ENCODE data around the gene MRPL28. TPM values are rescaled to one million over a fixed set of nuclear protein-coding genes. Genes with fewer than 3 reads are reported as not detected.

The MRPL28 gene
- polyA plus RNA-seq, 3 donors, result 68.6 to 88.5 (median 88.1) TPM

DNA sequence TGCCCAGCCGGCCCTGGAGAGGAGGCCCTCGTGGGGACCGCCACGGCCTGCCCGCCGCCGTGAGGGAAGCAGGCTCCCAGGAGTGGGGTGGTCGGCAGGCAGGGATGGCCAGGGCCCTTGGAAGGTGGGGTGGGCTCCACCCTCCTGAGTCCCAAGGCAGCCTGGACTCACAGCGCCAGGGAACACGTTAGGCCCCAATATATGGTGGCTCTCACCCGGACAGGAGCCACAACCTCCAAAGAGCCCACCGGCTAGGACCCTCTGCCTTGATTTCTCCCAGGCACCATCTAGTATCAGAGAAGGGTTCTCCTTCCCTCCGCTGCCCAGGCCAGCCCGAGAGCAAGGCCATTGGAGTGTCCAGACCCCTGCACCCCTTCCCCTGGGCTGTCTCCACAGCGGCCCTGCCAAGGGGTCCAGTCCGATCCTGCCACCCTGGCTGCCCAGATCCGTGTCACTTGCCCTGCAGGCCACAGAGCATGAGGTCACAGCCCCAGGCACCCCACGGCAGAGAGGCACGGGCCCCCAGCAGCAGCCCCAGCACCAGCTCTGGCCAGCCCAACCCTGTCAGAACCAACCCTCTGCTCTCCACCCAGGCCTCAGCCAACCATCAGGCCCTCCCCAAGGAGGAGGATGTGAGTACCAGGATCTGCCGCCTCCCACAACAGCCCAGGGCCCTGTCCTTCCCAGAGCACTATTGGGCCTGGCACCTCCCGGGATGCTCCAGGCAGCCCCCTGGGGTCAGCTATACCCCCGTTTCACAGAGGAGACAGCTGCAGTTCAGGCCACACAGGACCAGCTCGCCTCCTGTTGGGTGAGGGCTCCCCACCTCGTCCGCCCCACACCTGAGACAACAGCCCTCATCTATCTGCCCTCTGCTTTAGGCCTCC lies 16.7 kb downstream of the MRPL28 start:
- H3K4me1 ChIP-seq (ENCODE audit: control insufficient read depth in 1 of 2, insufficient read depth in 2 of 2, low read length in 2 of 2), result peaks cover 12 to 20% of the 10 kb centered on the region in 2 donors
- DNase-seq, result no peak
- H3K27me3 ChIP-seq (ENCODE audit: control insufficient read depth in 2 of 2, insufficient read depth in 2 of 2, low read length in 2 of 2), result no peaks in the 10 kb centered on the region
- peak overlapping the region; percentile 71 for H3K4me2 ChIP-seq (replicated peaks; ENCODE audit: extremely low read depth, low read length, poor library complexity, severe bottlenecking)
- 72% methylated on average over 21 of the region's 25 CpGs for WGBS (ENCODE audit: insufficient coverage)
- Mint-ChIP-seq H3K4me3 (no peak overlapping the region), H3K27ac (peak overlapping the region in 3 of 7 donors; percentile 16 to 70 (median 61)), H3K27me3 (ENCODE audit: low read depth in 3 of 3) (peaks cover 0 to 4% (median 3%) of the 10 kb centered on the region in 3 donors), H3K4me1 (peaks cover 27% of the 10 kb centered on the region), H3K9me3 (peaks cover 0 to 2% (median 0%) of the 10 kb centered on the region in 7 donors), H3K36me3 (peaks cover 8 to 12% of the 10 kb centered on the region in 2 donors)
- TF ChIP-seq, protein P1, sequence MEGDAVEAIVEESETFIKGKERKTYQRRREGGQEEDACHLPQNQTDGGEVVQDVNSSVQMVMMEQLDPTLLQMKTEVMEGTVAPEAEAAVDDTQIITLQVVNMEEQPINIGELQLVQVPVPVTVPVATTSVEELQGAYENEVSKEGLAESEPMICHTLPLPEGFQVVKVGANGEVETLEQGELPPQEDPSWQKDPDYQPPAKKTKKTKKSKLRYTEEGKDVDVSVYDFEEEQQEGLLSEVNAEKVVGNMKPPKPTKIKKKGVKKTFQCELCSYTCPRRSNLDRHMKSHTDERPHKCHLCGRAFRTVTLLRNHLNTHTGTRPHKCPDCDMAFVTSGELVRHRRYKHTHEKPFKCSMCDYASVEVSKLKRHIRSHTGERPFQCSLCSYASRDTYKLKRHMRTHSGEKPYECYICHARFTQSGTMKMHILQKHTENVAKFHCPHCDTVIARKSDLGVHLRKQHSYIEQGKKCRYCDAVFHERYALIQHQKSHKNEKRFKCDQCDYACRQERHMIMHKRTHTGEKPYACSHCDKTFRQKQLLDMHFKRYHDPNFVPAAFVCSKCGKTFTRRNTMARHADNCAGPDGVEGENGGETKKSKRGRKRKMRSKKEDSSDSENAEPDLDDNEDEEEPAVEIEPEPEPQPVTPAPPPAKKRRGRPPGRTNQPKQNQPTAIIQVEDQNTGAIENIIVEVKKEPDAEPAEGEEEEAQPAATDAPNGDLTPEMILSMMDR (IDR thresholded peaks at IDR 0.05), result no peak
- H4K20me1 ChIP-seq (ENCODE audit: insufficient read depth, low read length), result peaks cover 21% of the 10 kb centered on the region
- no peak overlapping the region for H3K9ac ChIP-seq (ENCODE audit: insufficient read depth, low read length, poor library complexity, severe bottlenecking)
- H3K4me3 ChIP-seq (replicated peaks in 1 of 3; ENCODE audit: low read depth in 2 of 3, low read length in 3 of 3), result peak overlapping the region; percentile 24 to 68 (median 30)
- no peaks in the 10 kb centered on the region for H3K9me3 ChIP-seq (replicated peaks in 1 of 2; ENCODE audit: control insufficient read depth in 1 of 2, insufficient read depth in 1 of 2, low read length in 2 of 2)
- intact Hi-C loops (cut with micrococcal nuclease), result loop anchor here (2.0 to 5.0 kb wide), 4 partner anchors 29 to 126 kb away; partner anchors contain the start of genes FAM234A (in 1 of the 2) and LUC7L (in 1 of the 2)
- peaks cover 33% of the 10 kb centered on the region for H3K79me2 ChIP-seq (ENCODE audit: insufficient read depth, low read length)
- peak overlapping the region; percentile 44 for H2AFZ ChIP-seq (ENCODE audit: insufficient read depth, low read depth, low read length, poor library complexity, severe bottlenecking)
- no peak overlapping the region for H3K27ac ChIP-seq (ENCODE audit: low read depth in 1 of 2, low read length in 2 of 2)
- peaks cover 0 to 2% of the 10 kb centered on the region in 2 donors for H3K36me3 ChIP-seq (replicated peaks in 1 of 2; ENCODE audit: control insufficient read depth in 1 of 2, insufficient read depth in 2 of 2, low read length in 2 of 2)

DNA sequence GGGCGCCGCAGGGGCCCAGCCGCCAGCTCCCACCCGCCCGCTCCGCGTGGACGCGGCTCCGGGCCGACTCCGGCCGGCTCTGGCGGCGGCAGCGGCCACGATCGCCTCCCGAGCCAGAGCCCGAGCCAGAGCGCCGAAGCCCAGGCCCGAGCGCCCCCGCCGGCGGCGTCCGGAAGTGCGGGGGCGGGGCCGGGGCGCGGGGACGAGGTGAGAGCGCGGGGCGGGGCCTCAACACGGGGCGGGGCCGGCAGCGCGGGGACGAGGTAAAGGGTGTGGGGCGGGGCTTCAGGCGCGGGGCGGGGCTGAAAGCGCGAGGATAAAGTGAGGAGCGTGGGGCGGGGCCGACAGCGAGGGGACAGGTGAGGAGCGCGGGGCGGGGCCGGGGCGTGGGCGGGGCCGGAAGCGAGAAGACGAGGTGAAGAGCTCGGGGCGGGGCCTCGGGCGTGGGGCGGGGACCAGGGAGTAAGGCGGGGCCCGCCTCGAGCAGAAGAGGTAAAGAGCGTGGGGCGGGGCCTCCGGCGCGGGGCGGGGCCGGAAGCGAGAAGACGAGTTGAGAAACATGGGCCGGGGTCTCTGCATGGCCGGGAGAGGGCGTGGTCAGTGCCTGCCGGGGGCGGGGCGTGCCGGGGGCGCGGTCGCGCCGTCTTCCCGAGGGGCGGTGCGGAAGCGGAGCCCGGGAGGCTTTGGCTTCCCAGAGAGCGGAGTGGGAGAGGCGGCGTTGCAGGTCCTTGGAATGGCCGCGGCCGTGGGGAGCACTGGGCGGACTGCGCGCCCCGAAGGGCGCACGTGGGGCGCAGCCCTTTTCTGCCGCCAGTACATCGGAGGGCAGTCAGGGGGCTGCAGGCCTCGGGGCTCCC lies 17.6 kb downstream of the MRPL28 start, which contains the start of gene AXIN1:
Gene AXIN1 (minus strand): TSS at position 177 of the 857 bp plus-strand sequence. CDS start 5,698 bp downstream, outside the sequence.
- H4K20me1 ChIP-seq (ENCODE audit: insufficient read depth, low read length), result peaks cover 30% of the 10 kb centered on the region
- H3K9me3 ChIP-seq (replicated peaks in 1 of 2; ENCODE audit: control insufficient read depth in 1 of 2, insufficient read depth in 1 of 2, low read length in 2 of 2), result no peaks in the 10 kb centered on the region
- DNase-seq, result peak; percentile 91 to 93 (median 92)
- peak within 1 kb of the TSS in 1 of 2 donors; percentile 56 for H3K27ac ChIP-seq (ENCODE audit: low read depth in 1 of 2, low read length in 2 of 2)
- peaks cover 12 to 25% of the 10 kb centered on the region in 2 donors for H3K4me1 ChIP-seq (ENCODE audit: control insufficient read depth in 1 of 2, insufficient read depth in 2 of 2, low read length in 2 of 2)
- H3K4me1 Mint-ChIP-seq, result peaks cover 34% of the 10 kb centered on the region
- H3K4me3 ChIP-seq (replicated peaks in 1 of 3; ENCODE audit: low read depth in 2 of 3, low read length in 3 of 3), result peak within 1 kb of the TSS; percentile 51 to 79 (median 73)
- H3K36me3 Mint-ChIP-seq, result peaks cover 8 to 16% of the 10 kb centered on the region in 2 donors
- TF ChIP-seq, protein P1 (IDR thresholded peaks at IDR 0.05), result peak; percentile 35
- H3K4me2 ChIP-seq (replicated peaks; ENCODE audit: extremely low read depth, low read length, poor library complexity, severe bottlenecking), result peak within 1 kb of the TSS; percentile 88
- H3K9me3 Mint-ChIP-seq, result peaks cover 0 to 2% (median 0%) of the 10 kb centered on the region in 7 donors
- 2% methylated on average over 97 of the region's 113 CpGs for WGBS (ENCODE audit: insufficient coverage)
- no peaks in the 10 kb centered on the region for H3K27me3 ChIP-seq (ENCODE audit: control insufficient read depth in 2 of 2, insufficient read depth in 2 of 2, low read length in 2 of 2)
- H3K36me3 ChIP-seq (replicated peaks in 1 of 2; ENCODE audit: control insufficient read depth in 1 of 2, insufficient read depth in 2 of 2, low read length in 2 of 2), result peaks cover 2% of the 10 kb centered on the region in 2 donors
- H3K27me3 Mint-ChIP-seq (ENCODE audit: low read depth in 3 of 3), result peaks cover 0 to 4% (median 3%) of the 10 kb centered on the region in 3 donors
- H2AFZ ChIP-seq (ENCODE audit: insufficient read depth, low read depth, low read length, poor library complexity, severe bottlenecking), result peak within 1 kb of the TSS; percentile 56
- H3K79me2 ChIP-seq (ENCODE audit: insufficient read depth, low read length), result peaks cover 41% of the 10 kb centered on the region
- H3K4me3 Mint-ChIP-seq, result peak within 1 kb of the TSS; percentile 84 to 87
- intact Hi-C loops (cut with micrococcal nuclease), result loop anchor here (2.0 to 5.0 kb wide), 4 partner anchors 30 to 125 kb away; partner anchors contain the start of genes FAM234A (in 1 of the 2) and LUC7L (in 1 of the 2)
- peak within 1 kb of the TSS in 6 of 7 donors; percentile 56 to 86 (median 79) for H3K27ac Mint-ChIP-seq
- H3K9ac ChIP-seq (ENCODE audit: insufficient read depth, low read length, poor library complexity, severe bottlenecking), result peak within 1 kb of the TSS; percentile 81

Data from CD14-positive monocyte (primary cell).